GM12892 (cell line): ENCODE data around the gene BOLA1.
"Not testable (repeated sequence)": the region's sequence is repeated elsewhere in the genome, so short reads cannot be mapped to it uniquely, and the experiment has no call there.

Experiments used
- POLR2A ChIP-seq: IDR thresholded peaks from 2 replicates; pipeline ENCODE4 v1.6.1; 2011; ENCODE audit warnings: low read depth, low read length, control low read depth
- POLR2AphosphoS5 ChIP-seq: IDR thresholded peaks from 2 replicates; pipeline ENCODE4 v1.6.1; 2011; ENCODE audit warnings: low read depth, low read length, control low read depth
- TAF1 ChIP-seq: IDR thresholded peaks from 2 replicates; pipeline ENCODE4 v1.6.1; 2011; ENCODE audit warnings: low read depth, mild to moderate bottlenecking, control low read depth, low read length, borderline replicate concordance

DNA sequence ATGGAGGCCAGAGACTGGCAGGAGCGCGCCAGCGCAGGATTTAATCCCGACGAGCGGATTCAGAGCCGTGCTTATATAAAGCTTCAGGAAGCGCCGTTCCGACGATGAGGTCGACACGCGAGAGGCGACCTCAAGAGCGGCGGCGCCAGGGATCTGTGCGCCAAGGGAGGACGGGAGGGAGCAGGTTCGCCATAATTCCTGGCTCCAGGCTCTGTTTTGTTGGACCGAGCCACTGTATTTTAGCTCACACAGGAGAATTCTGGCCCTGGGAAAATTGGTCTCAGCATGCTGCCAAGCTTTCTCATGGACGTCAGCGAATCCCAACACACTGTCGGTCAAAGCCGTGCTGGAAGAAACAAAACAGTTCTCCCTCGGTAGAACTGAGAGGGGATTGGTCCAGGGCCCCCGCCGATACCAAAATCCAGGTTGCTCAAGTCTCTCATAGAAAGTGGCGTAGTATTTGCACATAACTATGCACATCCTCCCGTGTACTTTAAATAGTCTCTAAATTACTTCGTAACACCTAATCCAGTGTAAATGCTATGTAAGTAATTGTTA is 37.8 kb upstream of the BOLA1 start:
- not testable (repeated sequence) for TF ChIP-seq POLR2A, POLR2AphosphoS5, TAF1
